CD4-positive, CD25-positive, alpha-beta regulatory T cell (primary cell): ENCODE data around the gene RPL15. TPM values are rescaled to one million over a fixed set of nuclear protein-coding genes. Genes with fewer than 3 reads are reported as not detected.
"Not testable (repeated sequence)": the region's sequence is repeated elsewhere in the genome, so short reads cannot be mapped to it uniquely, and the experiment has no call there.

Experiments
- ATAC-seq, 2 donors: fragments of 150-1000 bp; cut with Tn5 transposase; one replicate each; pipeline ENCODE4 v1.10.0; 2021; ENCODE audit warnings: low read depth in 2 of 2, moderate number of reproducible peaks in 2 of 2, moderate library complexity in 1 of 2
- DNase-seq, 3 donors: peaks; one replicate each; pipeline versions ENCODE4 v3.0.0 to v3.0.0-alpha.2; 2012 to 2022; ENCODE audit warnings: mixed read lengths in 1 of 3
- H3K27ac ChIP-seq: one replicate; pipeline ENCODE4 v1.7.0; 2013; ENCODE audit warnings: mild to moderate bottlenecking, low read length; ENCODE audit not compliant: insufficient read depth, poor library complexity, severe bottlenecking
- H3K27me3 ChIP-seq: one replicate; pipeline ENCODE4 v1.7.0; 2013; ENCODE audit warnings: low read length; ENCODE audit not compliant: control insufficient read depth, insufficient read depth
- H3K36me3 ChIP-seq: one replicate; pipeline ENCODE4 v1.7.0; 2013; ENCODE audit warnings: mild to moderate bottlenecking, low read length, moderate library complexity; ENCODE audit not compliant: control insufficient read depth, insufficient read depth
- H3K4me1 ChIP-seq: 2 replicates; pipeline ENCODE4 v1.7.0; 2013; ENCODE audit warnings: mild to moderate bottlenecking, low read length; ENCODE audit not compliant: insufficient read depth, control insufficient read depth, poor library complexity, severe bottlenecking
- H3K4me3 ChIP-seq: one replicate; pipeline ENCODE4 v1.7.0; 2013; ENCODE audit warnings: low read depth, mild to moderate bottlenecking, low read length, moderate library complexity
- H3K9me3 ChIP-seq, 2 experiments: 1 replicate in 1 of 2; 2 replicates in 1 of 2; pipeline ENCODE4 v1.7.0; 2013; ENCODE audit warnings: low read length in 2 of 2, mild to moderate bottlenecking in 1 of 2, moderate library complexity in 1 of 2; ENCODE audit not compliant: control insufficient read depth in 2 of 2
- H3K27ac Mint-ChIP-seq, 3 donors: one replicate each; pipeline ENCODE4 v1.8.0; 2020 to 2022; ENCODE audit warnings: mild to moderate bottlenecking in 3 of 3, mixed read lengths in 3 of 3, moderate library complexity in 2 of 3
- H3K27me3 Mint-ChIP-seq: one replicate; pipeline ENCODE4 v1.8.0; 2022; ENCODE audit warnings: mild to moderate bottlenecking, mixed read lengths
- H3K36me3 Mint-ChIP-seq: one replicate; pipeline ENCODE4 v1.8.0; 2020; ENCODE audit warnings: mixed read lengths
- H3K4me1 Mint-ChIP-seq, 4 donors: one replicate each; pipeline ENCODE4 v1.8.0; 2020 to 2022; ENCODE audit warnings: mixed read lengths in 4 of 4, mild to moderate bottlenecking in 1 of 4
- H3K4me3 Mint-ChIP-seq, 4 donors: one replicate each; pipeline ENCODE4 v1.8.0; 2020 to 2022; ENCODE audit warnings: mild to moderate bottlenecking in 4 of 4, mixed read lengths in 4 of 4, moderate library complexity in 3 of 4
- H3K9me3 Mint-ChIP-seq, 7 donors: one replicate each; pipeline ENCODE4 v1.8.0; 2020 to 2022; ENCODE audit warnings: mixed read lengths in 7 of 7, mild to moderate bottlenecking in 3 of 7, moderate library complexity in 2 of 7
- polyA plus RNA-seq, 4 donors: library from polyadenylated mRNA; unstranded; fragments of 300-500 nt; fragmentation: Illumina TruSeq; gene quantifications; one replicate each; pipeline ENCODE4 v1.2.3, GENCODE V29; 2021
- total RNA-seq: library from RNA; stranded (reverse); gene quantifications from one replicate; pipeline ENCODE4 v1.2.3, GENCODE V29; 2022

Gene RPL15
- total and polyA plus RNA-seq, 5 donors from 2014 or later: 1,532 to 5,496 (median 4,030) TPM

GRCh38 chr3:23913873-23914743 lies 2.8 kb upstream of the RPL15 start:
- peaks cover 28% of the 10 kb centered on the region for H3K36me3 Mint-ChIP-seq

GRCh38 chr3:23915537-23916108 lies 1.3 kb upstream of the RPL15 start:
- DNase-seq: no peak
- H3K9me3 Mint-ChIP-seq: no peaks in the 10 kb centered on the region
- peaks cover 26% of the 10 kb centered on the region for H3K4me1 ChIP-seq
- no peak overlapping the region for H3K27ac ChIP-seq
- H3K4me3 Mint-ChIP-seq: peak overlapping the region; percentile 99
- H3K36me3 Mint-ChIP-seq: peaks cover 39% of the 10 kb centered on the region
- H3K4me1 Mint-ChIP-seq: peaks cover 37 to 67% (median 43%) of the 10 kb centered on the region in 4 donors
- H3K27me3 Mint-ChIP-seq: peaks cover 10% of the 10 kb centered on the region
- no peak for ATAC-seq
- H3K4me3 ChIP-seq: peak overlapping the region; percentile 73
- peaks cover 23% of the 10 kb centered on the region for H3K36me3 ChIP-seq
- H3K27ac Mint-ChIP-seq: peak overlapping the region in 2 of 3 donors; percentile 98
- no peaks in the 10 kb centered on the region for H3K27me3 ChIP-seq
- no peaks in the 10 kb centered on the region for H3K9me3 ChIP-seq

More at GRCh38 chr3:23913873-23914743, 2.8 kb upstream of the RPL15 start:
- ATAC-seq (no peak), DNase-seq (no peak)
- Histone ChIP-seq H3K27ac (no peak overlapping the region), H3K4me1 (peaks cover 25% of the 10 kb centered on the region), H3K36me3 (peaks cover 10% of the 10 kb centered on the region), H3K4me3 (no peak overlapping the region), H3K9me3 (no peaks in the 10 kb centered on the region), H3K27me3 (no peaks in the 10 kb centered on the region)
- Mint-ChIP-seq H3K4me1 (peaks cover 32 to 51% (median 34%) of the 10 kb centered on the region in 4 donors), H3K9me3 (no peaks in the 10 kb centered on the region), H3K4me3 (peak overlapping the region in 1 of 4 donors; percentile 7), H3K27ac (peak overlapping the region in 1 of 3 donors; percentile 46), H3K27me3 (peaks cover 10% of the 10 kb centered on the region)

GRCh38 chr3:23916152-23916885 lies 613 bp upstream of the RPL15 start:
- no peaks in the 10 kb centered on the region for H3K9me3 Mint-ChIP-seq
- Histone ChIP-seq H3K9me3 (no peaks in the 10 kb centered on the region), H3K27me3 (no peaks in the 10 kb centered on the region), H3K4me1 (peaks cover 26% of the 10 kb centered on the region), H3K4me3 (peak overlapping the region; percentile 73), H3K36me3 (peaks cover 28% of the 10 kb centered on the region), H3K27ac (peak overlapping the region; percentile 92)
- peak overlapping the region; percentile 98 for H3K27ac Mint-ChIP-seq
- peaks cover 10% of the 10 kb centered on the region for H3K27me3 Mint-ChIP-seq
- peak; percentile 24 to 40 for ATAC-seq
- H3K4me1 Mint-ChIP-seq: peaks cover 38 to 70% (median 49%) of the 10 kb centered on the region in 4 donors
- peak in 1 of 3 donors; percentile 9 for DNase-seq
- H3K36me3 Mint-ChIP-seq: peaks cover 41% of the 10 kb centered on the region
- peak overlapping the region; percentile 99 for H3K4me3 Mint-ChIP-seq

GRCh38 chr3:23917679-23918303 lies 859 bp downstream of the RPL15 start:
- H3K36me3 Mint-ChIP-seq: peaks cover 41% of the 10 kb centered on the region
- peaks cover 26% of the 10 kb centered on the region for H3K4me1 ChIP-seq
- not testable (repeated sequence) for H3K27me3 ChIP-seq, ATAC-seq, H3K9me3 ChIP-seq, H3K27me3 Mint-ChIP-seq, DNase-seq, H3K9me3 Mint-ChIP-seq
- peak overlapping the region; percentile 98 for H3K27ac Mint-ChIP-seq
- peak overlapping the region; percentile 93 for H3K4me3 ChIP-seq
- H3K4me1 Mint-ChIP-seq: peaks cover 32 to 66% (median 51%) of the 10 kb centered on the region in 4 donors
- peak overlapping the region; percentile 92 for H3K27ac ChIP-seq
- H3K4me3 Mint-ChIP-seq: peak overlapping the region; percentile 99
- H3K36me3 ChIP-seq: peaks cover 30% of the 10 kb centered on the region

- peak overlapping the region; percentile 98 for H3K27ac Mint-ChIP-seq
- H3K4me1 ChIP-seq: peaks cover 26% of the 10 kb centered on the region
- H3K36me3 Mint-ChIP-seq: peaks cover 41% of the 10 kb centered on the region
- H3K27ac ChIP-seq: peak overlapping the region; percentile 92
- peak overlapping the region; percentile 93 for H3K4me3 ChIP-seq
- not testable (repeated sequence) for H3K27me3 Mint-ChIP-seq, ATAC-seq, H3K27me3 ChIP-seq, H3K9me3 ChIP-seq, DNase-seq, H3K9me3 Mint-ChIP-seq
- H3K4me3 Mint-ChIP-seq: peak overlapping the region; percentile 99
- peaks cover 33% of the 10 kb centered on the region for H3K36me3 ChIP-seq
- H3K4me1 Mint-ChIP-seq: peaks cover 32 to 66% (median 51%) of the 10 kb centered on the region in 4 donors
Measured at GRCh38 chr3:23918331-23918730, 1.4 kb downstream of the RPL15 start.

GRCh38 chr3:23919628-23920027 lies 2.7 kb downstream of the RPL15 start:
- Histone ChIP-seq H3K27ac (peak overlapping the region; percentile 92), H3K27me3 (no peaks in the 10 kb centered on the region), H3K9me3 (no peaks in the 10 kb centered on the region), H3K36me3 (peaks cover 33% of the 10 kb centered on the region), H3K4me3 (no peak overlapping the region), H3K4me1 (peaks cover 26% of the 10 kb centered on the region)
- no peak for DNase-seq
- ATAC-seq: no peak
- Mint-ChIP-seq H3K27ac (peak overlapping the region in 1 of 3 donors; percentile 68), H3K27me3 (peaks cover 10% of the 10 kb centered on the region), H3K36me3 (peaks cover 41% of the 10 kb centered on the region), H3K4me3 (peak overlapping the region in 2 of 4 donors; percentile 83 to 99), H3K9me3 (no peaks in the 10 kb centered on the region), H3K4me1 (peaks cover 25 to 59% (median 45%) of the 10 kb centered on the region in 4 donors)

- H3K4me1 Mint-ChIP-seq: peaks cover 22 to 54% (median 43%) of the 10 kb centered on the region in 4 donors
- Histone ChIP-seq H3K27me3 (no peaks in the 10 kb centered on the region), H3K36me3 (peaks cover 33% of the 10 kb centered on the region), H3K27ac (peak overlapping the region; percentile 23), H3K4me3 (no peak overlapping the region), H3K4me1 (peaks cover 26% of the 10 kb centered on the region), H3K9me3 (no peaks in the 10 kb centered on the region)
- peaks cover 41% of the 10 kb centered on the region for H3K36me3 Mint-ChIP-seq
- H3K27ac Mint-ChIP-seq: peak overlapping the region; percentile 15 to 68 (median 16)
- H3K9me3 Mint-ChIP-seq: no peaks in the 10 kb centered on the region
- peaks cover 10% of the 10 kb centered on the region for H3K27me3 Mint-ChIP-seq
- no peak for ATAC-seq
- peak overlapping the region in 2 of 4 donors; percentile 82 to 83 for H3K4me3 Mint-ChIP-seq
- no peak for DNase-seq
Measured at GRCh38 chr3:23920151-23920655, 3.3 kb downstream of the RPL15 start.
